ENCODE results near the gene DDX3Y.

Gene DDX3Y

DNA sequence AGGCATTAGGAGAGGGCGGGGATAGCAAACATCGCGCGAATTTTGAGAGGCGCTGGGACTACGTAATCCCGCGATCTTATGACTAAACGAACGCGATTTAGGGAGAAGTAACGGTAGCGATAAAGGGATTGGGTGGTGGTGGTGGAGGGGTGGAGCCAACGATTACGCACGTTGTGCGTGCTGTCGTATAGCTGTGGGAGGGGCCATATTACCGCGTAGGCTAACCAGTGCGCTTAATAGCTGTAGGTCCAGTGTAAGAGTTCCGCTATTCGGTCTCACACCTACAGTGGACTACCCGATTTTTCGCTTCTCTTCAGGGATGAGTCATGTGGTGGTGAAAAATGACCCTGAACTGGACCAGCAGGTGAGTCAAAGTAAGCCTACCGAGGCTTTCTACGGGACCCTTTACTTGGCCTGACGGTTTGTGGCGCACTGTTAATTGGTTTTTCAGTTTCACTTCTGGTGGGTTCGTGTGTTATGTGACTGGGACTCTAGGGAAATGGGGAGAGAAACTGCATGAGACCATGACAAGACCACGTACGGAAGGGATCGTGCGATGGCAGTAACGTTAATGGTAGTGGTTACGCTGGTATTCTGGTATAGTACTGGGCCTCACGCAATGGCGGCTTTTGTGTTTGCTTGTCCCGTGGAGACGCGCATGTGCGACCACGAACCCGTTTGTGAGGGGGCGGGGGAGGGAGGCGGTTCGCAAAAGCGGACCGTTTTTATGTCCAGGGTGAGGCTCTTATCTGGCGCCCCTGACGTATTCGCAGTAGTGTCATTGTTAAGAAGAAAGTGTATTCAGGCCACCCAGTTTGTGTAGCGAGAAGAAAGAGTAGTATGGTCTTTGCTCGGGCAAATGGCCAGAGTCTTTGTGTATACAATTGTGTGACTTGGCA is at the start of gene DDX3Y:
Gene DDX3Y, plus strand, starts transcription at position 251 of the 899 bp plus-strand sequence. Its CDS starts 69 bp downstream, at position 320.
- DNase-seq: no peak

DNA sequence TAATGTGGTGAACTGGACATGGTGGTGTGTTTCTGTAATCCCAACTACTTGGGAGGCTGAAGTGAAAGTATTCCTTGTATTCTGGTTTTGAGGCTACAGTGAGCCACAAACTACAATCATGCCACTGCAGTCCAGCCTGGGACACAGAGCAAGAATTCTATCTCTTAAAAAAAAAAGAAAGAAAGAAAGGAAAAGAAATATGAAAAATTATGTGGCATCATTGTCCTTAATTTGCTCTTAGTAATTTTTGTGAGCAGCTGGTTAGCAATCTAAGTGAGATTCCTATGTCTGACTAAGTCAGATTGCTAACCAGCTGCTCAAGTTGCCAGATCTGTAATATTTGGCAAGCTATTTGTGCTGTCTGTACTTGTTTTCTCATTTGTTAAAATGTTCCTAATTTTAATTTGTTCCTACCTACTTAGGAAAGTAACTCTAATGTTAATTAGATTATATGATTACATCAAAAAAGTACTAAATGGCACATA is 48.8 kb upstream of the DDX3Y start:
- DNase-seq: no peak

DNA sequence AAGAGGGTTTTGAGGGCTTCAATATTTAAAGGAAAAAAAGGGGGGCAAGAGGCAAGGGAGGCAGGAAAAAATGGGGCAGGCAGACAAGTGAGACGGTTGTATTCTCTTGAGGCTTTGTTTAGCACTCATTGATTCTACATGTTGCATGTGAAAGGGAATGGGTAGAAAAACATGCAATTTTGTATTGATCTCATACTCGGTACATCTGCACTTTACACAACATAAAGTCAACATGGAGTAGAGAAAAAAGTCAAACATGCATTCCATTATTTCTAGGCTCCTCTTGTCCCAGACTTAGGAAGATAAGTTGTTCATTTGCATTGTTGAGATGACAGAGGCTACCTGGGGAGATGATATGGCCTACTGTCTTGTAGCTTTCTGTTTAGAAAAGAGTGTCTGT is 36.7 kb upstream of the DDX3Y start:
- no peak for DNase-seq

- no peak for DNase-seq
Measured at GRCh38 chrY:12896973-12897372, 7.7 kb upstream of the DDX3Y start.

- no peak for DNase-seq
Measured at GRCh38 chrY:12898604-12899003, 6.1 kb upstream of the DDX3Y start.

DNA sequence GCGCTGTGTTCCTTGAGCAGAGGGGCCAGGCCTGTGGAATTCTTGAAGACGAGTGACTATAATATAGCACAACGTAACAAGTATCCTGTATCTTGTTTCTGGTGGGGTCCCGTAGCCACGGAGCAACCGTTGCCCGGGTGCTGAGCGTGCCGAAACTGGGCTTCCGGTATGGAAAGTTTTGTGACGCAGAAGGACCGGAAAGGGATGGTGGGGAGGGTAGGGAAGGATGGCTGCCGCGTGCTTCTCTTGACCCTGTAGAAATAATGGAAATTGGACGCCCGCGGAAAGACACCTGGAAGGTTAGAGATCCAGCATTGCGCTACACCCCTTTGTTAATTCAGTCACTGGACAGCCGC is 827 bp downstream of the DDX3Y start:
- DNase-seq: no peak

- DNase-seq: no peak
Measured at GRCh38 chrY:12905895-12906294, 1.2 kb downstream of the DDX3Y start.

GRCh38 chrY:12913541-12913940 is 8.9 kb downstream of the DDX3Y start:
- DNase-seq: no peak

DNA sequence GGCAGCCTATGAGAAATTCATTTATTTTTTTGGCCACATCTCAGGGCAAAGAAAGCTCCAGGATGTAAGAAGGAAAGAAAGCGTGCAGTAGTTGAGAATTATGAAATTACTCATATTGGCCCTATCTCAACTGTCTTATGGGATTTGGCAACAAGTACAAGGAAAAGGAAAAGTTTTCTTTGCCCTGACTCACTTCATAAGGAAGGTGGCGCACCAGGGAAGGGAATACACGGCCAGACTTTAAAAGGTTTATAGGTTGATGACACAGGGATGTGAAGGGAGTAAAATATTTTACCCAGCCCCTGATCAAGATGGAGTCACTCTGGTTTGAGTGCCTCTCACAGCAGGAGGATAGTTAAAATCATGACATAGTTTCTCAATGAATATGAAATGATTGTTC is 23.4 kb downstream of the DDX3Y start:
- no peak for DNase-seq

GRCh38 chrY:12941725-12942687 is 37.3 kb downstream of the DDX3Y start:
- no peak for DNase-seq

All from midbrain (tissue), 1 donor.